ENCODE results near the gene NDUFB5.

Gene NDUFB5

DNA sequence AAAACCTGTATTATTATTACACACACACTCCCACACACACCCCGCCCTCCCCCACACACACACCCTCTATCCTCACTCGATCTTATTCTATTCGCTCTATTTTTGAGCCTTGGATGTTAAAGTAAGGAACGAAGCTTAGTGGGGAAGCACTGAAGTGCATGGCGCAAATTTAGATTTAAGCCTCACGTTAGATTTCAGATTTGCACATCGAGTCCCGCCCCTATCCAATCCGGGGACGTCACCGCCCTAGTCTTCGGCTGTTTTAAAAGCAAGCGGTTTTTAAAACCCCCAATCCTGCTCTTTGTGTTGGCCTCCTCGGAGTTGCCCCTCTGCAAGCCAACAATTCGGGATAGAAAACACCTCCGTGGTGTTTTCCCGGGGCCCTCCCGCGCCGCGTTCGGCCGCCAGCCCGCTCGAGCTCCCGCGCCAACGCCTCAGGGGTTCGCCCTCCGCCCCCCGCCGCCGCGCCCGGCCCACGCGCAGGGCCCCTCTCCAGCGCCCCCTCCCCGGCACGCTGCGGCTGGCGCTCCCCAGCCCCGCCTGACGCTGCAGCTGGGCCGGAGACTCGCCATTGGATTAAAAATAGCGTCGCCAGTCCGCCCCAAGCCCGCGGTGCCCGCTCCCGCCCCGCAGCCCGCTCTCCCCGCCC lies 48.0 kb downstream of the NDUFB5 start, which contains the start of gene USP13:
Gene USP13 (plus strand): TSS at position 594 of the 649 bp plus-strand sequence. CDS start 186 bp downstream, outside the sequence.
- FAIRE-seq (no peak), DNase-seq (ENCODE audit: insufficient read length, low spot score) (peak; percentile 50)
- TF ChIP-seq, protein P1, sequence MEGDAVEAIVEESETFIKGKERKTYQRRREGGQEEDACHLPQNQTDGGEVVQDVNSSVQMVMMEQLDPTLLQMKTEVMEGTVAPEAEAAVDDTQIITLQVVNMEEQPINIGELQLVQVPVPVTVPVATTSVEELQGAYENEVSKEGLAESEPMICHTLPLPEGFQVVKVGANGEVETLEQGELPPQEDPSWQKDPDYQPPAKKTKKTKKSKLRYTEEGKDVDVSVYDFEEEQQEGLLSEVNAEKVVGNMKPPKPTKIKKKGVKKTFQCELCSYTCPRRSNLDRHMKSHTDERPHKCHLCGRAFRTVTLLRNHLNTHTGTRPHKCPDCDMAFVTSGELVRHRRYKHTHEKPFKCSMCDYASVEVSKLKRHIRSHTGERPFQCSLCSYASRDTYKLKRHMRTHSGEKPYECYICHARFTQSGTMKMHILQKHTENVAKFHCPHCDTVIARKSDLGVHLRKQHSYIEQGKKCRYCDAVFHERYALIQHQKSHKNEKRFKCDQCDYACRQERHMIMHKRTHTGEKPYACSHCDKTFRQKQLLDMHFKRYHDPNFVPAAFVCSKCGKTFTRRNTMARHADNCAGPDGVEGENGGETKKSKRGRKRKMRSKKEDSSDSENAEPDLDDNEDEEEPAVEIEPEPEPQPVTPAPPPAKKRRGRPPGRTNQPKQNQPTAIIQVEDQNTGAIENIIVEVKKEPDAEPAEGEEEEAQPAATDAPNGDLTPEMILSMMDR (IDR thresholded peaks at IDR 0.05; ENCODE audit: insufficient read depth, missing control alignments): peak; percentile 4

- FAIRE-seq (no peak), DNase-seq (ENCODE audit: insufficient read length, low spot score) (no peak)
- TF ChIP-seq, protein P1 (IDR thresholded peaks at IDR 0.05; ENCODE audit: insufficient read depth, missing control alignments): peak; percentile 22
These were observed 48.7 kb downstream of the NDUFB5 start for GRCh38 chr3:179653096-179653797.

DNA sequence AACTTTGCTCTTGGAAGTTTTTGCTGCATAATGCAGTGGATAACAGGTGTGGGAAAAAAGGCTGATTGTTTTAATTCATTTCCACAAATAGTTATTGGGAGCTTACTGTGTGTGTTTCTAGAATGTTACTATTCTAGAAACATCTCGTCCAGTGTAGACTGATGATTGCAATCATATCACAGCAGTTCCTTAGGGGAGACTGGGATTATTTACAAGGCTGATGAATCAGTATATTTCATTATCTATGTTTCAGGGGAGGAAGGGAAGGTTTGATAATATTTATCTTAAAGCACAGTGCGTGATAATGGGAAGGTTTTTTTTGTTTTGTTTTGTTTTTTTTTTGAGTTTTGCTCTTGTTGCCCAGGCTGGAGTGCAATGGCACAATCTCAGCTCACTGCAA lies 50.6 kb downstream of the NDUFB5 start:
- FAIRE-seq (no peak), DNase-seq (ENCODE audit: insufficient read length, low spot score) (no peak)
- TF ChIP-seq, protein P1 (IDR thresholded peaks at IDR 0.05; ENCODE audit: insufficient read depth, missing control alignments): no peak

DNA sequence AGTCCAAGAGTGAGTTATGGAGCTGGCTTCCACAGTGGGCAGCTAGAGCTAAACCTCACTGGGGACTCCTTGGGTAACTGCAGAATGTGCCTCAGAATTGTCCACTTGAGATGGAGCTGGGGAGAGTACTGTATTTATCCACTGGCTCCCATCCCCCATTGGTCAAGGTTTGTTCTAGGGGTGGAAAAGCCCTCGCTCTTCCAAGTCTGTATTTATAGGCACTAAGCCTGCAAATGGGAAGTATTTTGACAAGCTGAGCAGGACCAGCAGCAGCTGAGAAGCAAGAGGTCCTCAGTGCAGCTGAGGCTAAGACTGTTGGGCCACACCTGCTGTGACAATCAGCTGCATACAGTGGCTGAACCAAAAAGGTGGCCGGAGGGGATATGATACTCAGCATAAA lies 54.0 kb downstream of the NDUFB5 start:
- FAIRE-seq (no peak), DNase-seq (ENCODE audit: insufficient read length, low spot score) (no peak)
- TF ChIP-seq, protein P1 (IDR thresholded peaks at IDR 0.05; ENCODE audit: insufficient read depth, missing control alignments): no peak

GRCh38 chr3:179660872-179661271 lies 56.3 kb downstream of the NDUFB5 start:
- DNase-seq (ENCODE audit: insufficient read length, low spot score) (no peak), FAIRE-seq (no peak)
- TF ChIP-seq, protein P1 (IDR thresholded peaks at IDR 0.05; ENCODE audit: insufficient read depth, missing control alignments): no peak

- TF ChIP-seq, protein P1 (IDR thresholded peaks at IDR 0.05; ENCODE audit: insufficient read depth, missing control alignments): no peak
- no peak for DNase-seq (ENCODE audit: insufficient read length, low spot score)
- FAIRE-seq: no peak
These were observed 57.2 kb downstream of the NDUFB5 start for GRCh38 chr3:179661777-179662176.

GRCh38 chr3:179663093-179663492 lies 58.5 kb downstream of the NDUFB5 start:
- TF ChIP-seq, protein P1 (IDR thresholded peaks at IDR 0.05; ENCODE audit: insufficient read depth, missing control alignments): no peak
- no peak for DNase-seq (ENCODE audit: insufficient read length, low spot score)
- FAIRE-seq: no peak
